ENCODE results near the gene PFDN2.

Gene PFDN2

GRCh38 chr1:161111117-161111516 lies 6.7 kb downstream of the PFDN2 start:
- no peak for DNase-seq (ENCODE audit: low read depth)
- no peak overlapping the region for H3K4me3 ChIP-seq (ENCODE audit: low read depth, low read length)
- no peak for TF ChIP-seq CTCF (IDR thresholded peaks at IDR 0.05; ENCODE audit: low read depth, low read length)
- TF ChIP-seq MYC (IDR thresholded peaks at IDR 0.05; ENCODE audit: low read depth, low read length), result no peak
- TF ChIP-seq MAX (IDR thresholded peaks at IDR 0.05; ENCODE audit: low read depth, low read length), result no peak
- no peak for TF ChIP-seq POLR2A (IDR thresholded peaks at IDR 0.05; ENCODE audit: extremely low read depth, insufficient read length)

- H3K4me3 ChIP-seq (ENCODE audit: low read depth, low read length), result no peak overlapping the region
- no peak for DNase-seq (ENCODE audit: low read depth)
- TF ChIP-seq POLR2A (IDR thresholded peaks at IDR 0.05; ENCODE audit: extremely low read depth, insufficient read length) (no peak), MYC (IDR thresholded peaks at IDR 0.05; ENCODE audit: low read depth, low read length) (no peak), CTCF (IDR thresholded peaks at IDR 0.05; ENCODE audit: low read depth, low read length) (no peak), MAX (IDR thresholded peaks at IDR 0.05; ENCODE audit: low read depth, low read length) (no peak)
These were observed 11.4 kb downstream of the PFDN2 start for GRCh38 chr1:161106431-161106830.

GRCh38 chr1:161100556-161100955 lies 17.3 kb downstream of the PFDN2 start:
- DNase-seq (ENCODE audit: low read depth), result no peak
- no peak overlapping the region for H3K4me3 ChIP-seq (ENCODE audit: low read depth, low read length)
- TF ChIP-seq MYC (IDR thresholded peaks at IDR 0.05; ENCODE audit: low read depth, low read length), result no peak
- no peak for TF ChIP-seq POLR2A (IDR thresholded peaks at IDR 0.05; ENCODE audit: extremely low read depth, insufficient read length)
- TF ChIP-seq MAX (IDR thresholded peaks at IDR 0.05; ENCODE audit: low read depth, low read length), result no peak

- no peak for DNase-seq (ENCODE audit: low read depth)
- no peak overlapping the region for H3K4me3 ChIP-seq (ENCODE audit: low read depth, low read length)
- no peak for TF ChIP-seq MAX (IDR thresholded peaks at IDR 0.05; ENCODE audit: low read depth, low read length)
- TF ChIP-seq CTCF (IDR thresholded peaks at IDR 0.05; ENCODE audit: low read depth, low read length), result no peak
- TF ChIP-seq MYC (IDR thresholded peaks at IDR 0.05; ENCODE audit: low read depth, low read length), result no peak
- TF ChIP-seq POLR2A (IDR thresholded peaks at IDR 0.05; ENCODE audit: extremely low read depth, insufficient read length), result no peak
These were observed 18.6 kb downstream of the PFDN2 start for GRCh38 chr1:161099090-161099802.

- no peak for DNase-seq (ENCODE audit: low read depth)
- no peak within 1 kb of the TSS for H3K4me3 ChIP-seq (ENCODE audit: low read depth, low read length)
- no peak for TF ChIP-seq MYC (IDR thresholded peaks at IDR 0.05; ENCODE audit: low read depth, low read length)
- TF ChIP-seq MAX (IDR thresholded peaks at IDR 0.05; ENCODE audit: low read depth, low read length), result no peak
- TF ChIP-seq POLR2A (IDR thresholded peaks at IDR 0.05; ENCODE audit: extremely low read depth, insufficient read length), result no peak
- TF ChIP-seq CTCF (IDR thresholded peaks at IDR 0.05; ENCODE audit: low read depth, low read length), result no peak
These were observed 19.4 kb downstream of the PFDN2 start, which contains the start of gene KLHDC9 for GRCh38 chr1:161098210-161099068. TSS of gene KLHDC9 (plus strand) at chr1:161098361. CDS start at chr1:161098536, 175 bp downstream.

- TF ChIP-seq POLR2A (IDR thresholded peaks at IDR 0.05; ENCODE audit: extremely low read depth, insufficient read length) (no peak), MYC (IDR thresholded peaks at IDR 0.05; ENCODE audit: low read depth, low read length) (no peak), MAX (IDR thresholded peaks at IDR 0.05; ENCODE audit: low read depth, low read length) (no peak), CTCF (IDR thresholded peaks at IDR 0.05; ENCODE audit: low read depth, low read length) (no peak)
- no peak for DNase-seq (ENCODE audit: low read depth)
- H3K4me3 ChIP-seq (ENCODE audit: low read depth, low read length), result no peak overlapping the region
These were observed 21.3 kb downstream of the PFDN2 start for GRCh38 chr1:161096530-161096929.
